Endometrium (tissue), 2 donors: ENCODE data around the gene HDAC4.

Experiments
- FAIRE-seq: peaks from 2 replicates; lab custom pipeline; 2012; peaks lifted over from hg19 to GRCh38; lab: Jason Lieb, UNC
- donor health status: control.
- donor health status: control.

HDAC4 gene

GRCh38 chr2:239008004-239008403, 392.8 kb downstream of the HDAC4 start:
- no peak for FAIRE-seq

- no peak for FAIRE-seq
These were observed 394.1 kb downstream of the HDAC4 start for GRCh38 chr2:239006622-239007285.

- no peak for FAIRE-seq
These were observed 395.2 kb downstream of the HDAC4 start for GRCh38 chr2:239005586-239005985.

- FAIRE-seq: no peak
These were observed 396.4 kb downstream of the HDAC4 start for GRCh38 chr2:239004274-239005015.

GRCh38 chr2:239003624-239004273, 397.1 kb downstream of the HDAC4 start:
- FAIRE-seq: no peak

- peak; percentile 95 for FAIRE-seq
These were observed 397.7 kb downstream of the HDAC4 start for GRCh38 chr2:239002954-239003623.

GRCh38 chr2:239002591-239002953, 398.2 kb downstream of the HDAC4 start:
- no peak for FAIRE-seq

GRCh38 chr2:239001794-239002193, 399.0 kb downstream of the HDAC4 start:
- no peak for FAIRE-seq

GRCh38 chr2:239000500-239001073, 400.2 kb downstream of the HDAC4 start:
- no peak for FAIRE-seq

GRCh38 chr2:239000089-239000488, 400.7 kb downstream of the HDAC4 start:
- FAIRE-seq: no peak

- FAIRE-seq: no peak
These were observed 401.5 kb downstream of the HDAC4 start for GRCh38 chr2:238999291-238999741.

- FAIRE-seq: no peak
These were observed 402.0 kb downstream of the HDAC4 start for GRCh38 chr2:238998801-238999200.
